GM18502 (cell line): ENCODE measurements around the gene FTCD.

Source experiments
- ATAC-seq: cut with Tn5 transposase; IDR thresholded peaks from one replicate; pipeline ENCODE4 v1.9.1; 2021; ENCODE audit warnings: mild to moderate bottlenecking; ENCODE audit not compliant: unreplicated experiment, poor library complexity

FTCD gene

DNA sequence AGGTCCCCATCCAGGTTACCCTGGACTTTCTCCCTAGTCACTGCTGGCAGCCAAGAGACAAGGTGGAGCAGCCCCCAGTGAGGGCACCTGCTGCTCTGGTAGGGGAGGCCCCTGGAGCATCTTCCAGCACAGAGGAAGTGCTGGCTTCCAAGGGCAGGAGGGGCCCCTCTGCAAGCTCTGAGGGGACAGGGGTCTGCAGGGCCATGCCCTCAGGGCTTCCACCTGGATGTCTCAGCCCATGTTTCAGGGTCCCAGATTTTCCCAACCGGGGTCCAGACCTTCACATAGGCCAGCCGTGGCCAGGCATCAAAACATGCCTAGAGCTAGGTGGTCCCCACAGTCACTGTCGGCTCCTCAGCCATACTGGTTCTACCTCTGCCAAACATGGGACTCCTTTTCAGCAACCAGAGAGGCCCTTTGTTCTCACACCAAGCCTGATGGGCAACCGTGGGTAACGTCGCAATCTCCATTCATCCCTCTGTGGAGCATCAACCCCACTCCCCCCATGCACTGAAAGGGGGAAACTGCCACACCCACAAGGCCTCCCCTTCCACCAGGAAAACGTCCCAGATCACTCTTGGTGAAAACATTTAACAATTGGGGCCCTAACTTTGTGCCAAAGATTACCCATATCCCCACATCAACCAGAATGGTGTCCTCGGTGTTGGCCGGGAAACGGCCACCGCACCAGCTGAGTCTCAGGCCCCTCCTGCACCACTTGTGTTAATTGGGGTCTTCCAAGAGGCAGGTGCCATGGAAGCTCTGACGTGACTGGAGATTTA is 59.4 kb downstream of the FTCD start:
- ATAC-seq: no peak

DNA sequence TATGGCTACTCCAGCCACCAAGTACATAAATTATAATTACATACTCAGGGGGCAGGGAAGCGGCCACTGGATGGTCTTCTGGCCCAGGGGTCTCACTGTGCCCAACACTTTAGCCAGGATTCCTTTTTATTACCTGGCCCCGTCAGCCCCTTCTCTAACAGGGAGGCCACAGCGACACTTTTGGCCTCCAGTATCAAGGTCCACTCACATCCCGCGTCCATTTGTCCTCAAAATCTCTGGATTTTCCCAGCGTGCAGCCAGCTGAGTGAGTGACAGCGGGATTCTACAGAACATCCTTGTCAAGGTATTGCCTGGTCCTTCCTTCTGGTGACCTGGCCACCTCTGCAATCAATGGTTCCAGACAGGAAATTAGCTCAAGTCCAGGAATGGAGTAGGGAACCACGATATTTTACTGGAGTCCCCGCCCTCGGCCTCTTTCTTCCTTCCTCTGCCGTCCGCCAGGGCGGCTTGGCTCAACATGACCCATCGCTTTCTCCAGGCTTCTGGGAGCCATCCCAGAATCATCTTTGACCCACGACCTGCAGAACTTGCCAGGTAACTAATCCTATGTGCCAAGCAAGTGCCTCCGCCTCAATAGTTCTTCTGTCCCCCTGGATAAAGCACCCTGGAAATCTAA is 60.2 kb downstream of the FTCD start:
- ATAC-seq: no peak

DNA sequence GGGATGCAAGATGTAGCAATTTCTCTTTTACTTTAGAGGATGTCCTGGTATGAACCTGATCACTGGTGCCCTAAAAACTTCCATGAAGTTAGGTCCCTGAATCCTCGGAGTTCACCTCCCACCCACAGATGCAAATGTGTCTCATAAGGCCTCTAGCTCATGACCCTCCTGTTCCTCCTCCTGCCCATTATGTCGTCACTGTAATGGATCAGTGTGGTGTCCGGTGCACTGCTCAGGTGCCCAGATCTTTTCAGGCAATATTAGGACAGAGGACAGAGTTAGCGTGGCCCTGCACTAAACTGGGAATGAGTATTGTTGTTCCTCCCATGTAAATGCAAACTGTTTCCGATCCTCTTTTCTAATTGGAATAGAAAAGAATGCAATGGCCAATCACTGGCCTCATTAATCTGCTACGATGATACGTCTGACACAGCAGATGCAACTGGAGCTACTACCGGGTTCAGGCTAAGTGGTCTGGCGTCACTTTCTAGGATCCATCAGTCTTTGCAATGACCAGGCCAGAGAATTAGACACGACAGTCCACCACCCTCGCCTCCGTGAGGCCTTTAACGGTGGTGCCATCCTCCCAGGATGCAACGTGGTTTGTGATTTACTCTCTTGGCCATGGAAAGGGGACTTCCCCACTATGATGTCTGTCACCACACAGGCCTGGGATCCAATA is 60.8 kb downstream of the FTCD start:
- no peak for ATAC-seq

DNA sequence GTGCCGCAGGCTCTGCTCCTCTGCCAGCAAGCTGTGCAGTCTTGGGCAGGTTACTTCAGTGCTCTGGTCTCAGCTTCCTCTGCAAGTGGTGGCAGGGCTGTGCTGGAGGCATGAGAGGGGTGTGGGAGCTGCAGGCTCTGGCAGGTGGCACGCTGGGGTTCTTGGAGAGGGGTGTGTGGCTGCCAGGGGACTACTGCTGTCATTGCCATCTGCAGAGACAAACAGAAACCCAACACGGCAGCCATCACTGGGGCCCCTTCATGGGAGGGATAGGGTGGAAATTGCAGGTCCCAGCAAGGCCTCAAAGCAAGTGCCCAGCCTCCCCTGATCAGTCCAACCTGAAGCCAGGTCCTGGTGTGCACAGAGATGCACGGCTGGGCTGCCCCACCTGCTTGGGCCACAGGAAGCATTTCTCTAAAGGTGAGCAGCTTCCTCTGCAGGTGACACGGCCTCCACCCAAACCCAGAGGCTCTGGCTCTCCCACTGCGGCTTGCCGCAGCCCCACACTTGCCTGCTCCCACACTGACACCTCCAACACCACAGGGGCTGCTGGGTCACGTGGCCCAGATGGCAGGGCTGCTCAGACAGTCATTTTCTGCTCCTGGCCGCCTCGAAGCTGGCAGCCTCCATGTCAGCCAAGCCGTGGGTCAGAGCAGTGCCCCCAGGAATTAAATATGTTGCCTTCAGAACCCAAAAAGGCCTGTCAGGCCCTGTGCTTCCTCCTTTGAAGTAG is 61.5 kb downstream of the FTCD start:
- ATAC-seq: no peak

DNA sequence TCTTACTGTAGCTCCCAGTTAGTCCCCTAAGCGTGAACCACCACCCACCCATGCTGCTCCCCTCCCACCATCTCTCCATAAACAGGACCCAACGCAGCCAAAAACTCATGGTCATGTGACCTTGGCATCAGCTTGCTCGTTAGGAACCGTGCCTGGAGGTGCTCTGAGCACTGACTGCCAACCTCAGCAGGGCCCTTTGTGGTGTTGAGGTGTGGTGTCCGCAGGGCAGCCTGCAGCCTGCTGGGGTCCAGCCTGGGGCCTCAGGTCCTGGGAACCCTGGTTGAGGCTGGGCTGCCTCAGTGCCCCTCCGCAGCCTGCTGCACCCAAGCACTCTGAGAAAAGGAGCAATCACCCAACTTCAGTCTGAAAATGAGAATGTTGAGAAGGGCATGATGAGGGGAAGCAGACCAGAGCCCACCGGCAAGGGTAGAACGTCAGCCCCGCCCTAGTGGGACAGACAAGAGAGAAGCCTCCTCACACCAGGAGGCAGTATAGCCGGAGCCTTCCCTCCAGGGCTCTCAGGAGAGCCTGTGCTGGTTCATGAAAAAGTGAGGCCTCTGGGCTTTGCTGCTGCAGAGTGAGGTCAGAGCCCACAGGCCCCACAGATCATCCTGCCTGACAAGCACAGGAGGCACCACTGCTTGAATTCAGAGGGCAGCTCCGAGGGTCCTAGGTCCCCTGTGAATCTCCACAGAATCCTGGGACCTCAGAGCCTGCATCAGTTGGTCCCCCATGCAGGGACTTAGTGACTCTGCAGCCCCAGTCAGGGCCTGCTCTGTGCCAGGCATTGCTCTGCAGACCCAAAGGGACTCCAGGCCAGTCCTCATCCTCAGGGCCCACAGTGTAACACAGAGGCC is 62.3 kb downstream of the FTCD start:
- no peak for ATAC-seq

DNA sequence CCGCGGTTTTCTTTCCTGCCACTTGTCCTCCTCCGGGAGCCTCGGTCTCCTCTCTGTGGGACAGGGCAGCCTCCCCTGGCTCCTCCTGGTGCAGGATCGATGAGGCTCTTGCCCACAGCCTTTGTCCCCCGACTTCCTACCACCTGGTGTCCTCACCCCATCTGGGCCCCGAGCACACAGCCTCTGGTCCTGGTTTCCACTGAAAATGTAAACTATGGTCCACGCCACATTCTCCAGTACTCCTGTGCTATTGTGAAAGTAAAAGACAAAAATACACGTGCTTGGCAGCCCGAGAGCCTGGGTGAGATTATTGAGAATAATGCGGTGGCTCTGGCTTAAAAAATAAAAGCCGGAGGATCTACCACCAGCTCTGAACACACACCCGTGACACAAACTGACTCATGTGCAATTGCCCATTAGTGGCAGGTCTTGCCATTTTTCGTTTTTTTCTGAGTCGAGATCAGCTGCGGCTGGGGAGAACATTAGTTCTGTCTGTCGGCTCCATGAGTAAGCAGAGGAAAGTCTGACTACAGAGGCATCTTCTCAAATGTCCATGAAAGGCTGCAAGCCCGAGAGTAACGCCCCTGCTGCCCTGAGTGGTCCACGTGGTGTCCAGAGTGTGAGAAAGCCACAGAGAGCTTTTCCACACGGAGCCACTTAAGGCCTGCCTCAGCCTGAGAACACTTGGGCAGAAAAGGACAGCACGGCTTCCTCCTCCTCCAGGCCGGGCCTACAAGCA is 63.2 kb downstream of the FTCD start:
- no peak for ATAC-seq

DNA sequence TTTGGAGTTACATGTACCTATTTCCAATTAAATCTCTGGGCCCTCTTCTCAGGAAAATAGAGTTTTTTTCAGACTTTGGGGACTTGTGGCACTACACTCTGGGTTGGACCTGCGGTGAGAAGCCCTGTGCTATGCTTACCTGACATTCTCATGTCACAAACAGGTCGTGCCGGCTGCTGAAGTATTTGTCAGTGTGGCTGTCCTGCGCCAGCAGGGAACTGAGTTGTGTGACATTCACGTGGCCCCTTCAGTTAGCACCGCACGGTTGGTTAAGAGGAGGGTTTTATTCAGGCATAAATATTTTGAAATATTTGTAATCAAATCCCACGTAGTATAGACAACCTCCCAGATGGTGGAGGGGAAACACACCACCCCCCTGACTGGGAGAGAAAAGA is 63.8 kb downstream of the FTCD start:
- ATAC-seq: no peak

DNA sequence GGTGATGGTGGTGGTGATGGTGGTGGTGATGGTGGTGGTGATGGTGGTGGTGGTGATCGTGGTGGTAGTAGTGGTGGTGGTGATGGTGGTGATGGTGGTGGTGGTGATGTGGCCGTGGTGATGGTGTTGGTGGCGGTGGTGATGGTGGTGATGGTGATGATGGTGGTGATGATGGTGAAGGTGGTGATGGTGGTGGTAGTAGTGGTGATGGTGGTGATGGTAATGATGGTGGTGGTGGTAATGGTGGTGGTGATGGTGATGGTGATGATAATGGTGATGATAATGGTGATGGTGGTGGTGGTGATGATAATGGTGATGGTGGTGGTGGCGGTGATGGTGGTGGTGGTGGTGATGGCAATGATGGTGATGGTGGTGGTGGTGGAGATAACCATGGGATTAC is 64.3 kb downstream of the FTCD start:
- no peak for ATAC-seq

DNA sequence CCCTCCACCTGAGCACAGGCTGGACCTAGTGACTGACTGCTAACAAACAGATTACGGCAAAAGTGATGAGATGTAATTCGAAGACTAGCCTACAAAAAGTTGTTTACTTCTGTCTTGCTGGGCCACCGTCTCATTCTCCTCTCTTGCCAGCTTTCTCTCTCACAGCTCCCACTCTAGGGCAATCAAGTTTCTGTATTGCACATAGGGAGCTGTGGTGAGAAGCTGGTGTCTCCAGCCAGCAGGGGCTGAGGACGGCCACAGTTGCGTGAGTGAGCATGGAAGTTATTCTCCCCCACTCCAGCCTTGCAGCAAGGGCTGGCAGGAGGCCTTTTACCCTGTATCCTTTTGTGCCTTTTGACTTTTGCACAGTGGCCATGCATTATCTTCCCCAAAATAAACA is 66.1 kb downstream of the FTCD start:
- no peak for ATAC-seq

DNA sequence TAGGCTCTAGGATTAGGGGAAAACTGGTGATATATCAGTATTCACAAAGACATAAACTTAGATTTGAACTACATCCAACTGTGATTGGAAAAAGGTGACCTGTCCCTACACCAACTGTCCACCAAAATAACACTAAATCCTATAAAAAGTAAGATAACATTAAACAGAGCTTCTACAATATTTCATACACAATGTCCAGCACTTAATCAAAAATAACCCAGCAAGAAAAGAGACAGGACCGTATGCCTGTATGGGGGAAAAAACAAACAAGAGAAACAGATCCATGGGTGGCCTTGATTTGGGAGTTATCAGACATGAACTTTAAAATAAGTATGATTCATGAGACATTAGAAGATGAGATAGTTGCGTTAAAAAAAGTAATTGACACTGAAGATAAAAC is 67.2 kb downstream of the FTCD start:
- no peak for ATAC-seq

DNA sequence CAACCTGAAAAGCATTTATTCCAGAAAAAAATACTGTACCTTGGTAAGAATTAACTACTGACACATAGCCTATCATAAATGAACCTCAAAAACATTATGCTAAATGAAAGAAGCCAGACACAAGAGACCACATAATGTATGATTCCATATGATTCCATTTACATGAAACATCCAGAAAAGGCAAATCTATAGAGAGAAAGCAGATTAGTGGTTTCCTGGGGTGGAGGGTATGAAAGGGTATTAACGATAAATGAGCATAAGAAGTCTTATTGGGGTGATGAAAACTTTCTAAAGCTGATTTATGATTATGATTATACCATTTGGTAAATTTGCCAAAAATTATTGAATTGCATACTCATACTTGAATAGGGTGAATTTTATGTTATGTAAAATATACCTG is 67.7 kb downstream of the FTCD start:
- no peak for ATAC-seq
